Stimulated activated CD4-positive, alpha-beta T cell treated with anti-CD3 and anti-CD28 coated beads, Interleukin-2, amount 100 ng/mL, for 48 hours (primary cell): ENCODE results near the gene EPDR1.
"Not testable (repeated sequence)": the region's sequence is repeated elsewhere in the genome, so short reads cannot be mapped to it uniquely, and the experiment has no call there.

ENCODE experiments used
- DNase-seq, 2 donors: peaks; one replicate each; pipeline ENCODE4 v3.0.0-alpha.2; 2020

EPDR1 gene

GRCh38 chr7:37930226-37930948 is 9.9 kb downstream of the EPDR1 start:
- DNase-seq, result no peak

- no peak for DNase-seq
Observed at GRCh38 chr7:37932543-37932942, 12.1 kb downstream of the EPDR1 start.

- no peak for DNase-seq
Observed at GRCh38 chr7:37933018-37933566, 12.7 kb downstream of the EPDR1 start.

- no peak for DNase-seq
Observed at GRCh38 chr7:37942934-37943610, 22.6 kb downstream of the EPDR1 start.

- no peak for DNase-seq
Observed at GRCh38 chr7:37943905-37944736, 23.7 kb downstream of the EPDR1 start.

- DNase-seq, result no peak
Observed at GRCh38 chr7:37944737-37945054, 24.3 kb downstream of the EPDR1 start.

GRCh38 chr7:37945336-37945735 is 24.9 kb downstream of the EPDR1 start:
- DNase-seq, result no peak

- no peak for DNase-seq
Observed at GRCh38 chr7:37947138-37947940, 26.9 kb downstream of the EPDR1 start.

GRCh38 chr7:37947941-37948210 is 27.4 kb downstream of the EPDR1 start:
- DNase-seq, result no peak

GRCh38 chr7:37952240-37952639 is 31.8 kb downstream of the EPDR1 start:
- DNase-seq, result no peak

- DNase-seq, result not testable (repeated sequence)
Observed at GRCh38 chr7:37954217-37954616, 33.8 kb downstream of the EPDR1 start.

GRCh38 chr7:37956791-37957190 is 36.4 kb downstream of the EPDR1 start:
- DNase-seq, result no peak

- DNase-seq, result no peak
Observed at GRCh38 chr7:37957221-37957970, 37.0 kb downstream of the EPDR1 start.

GRCh38 chr7:37960483-37960882 is 40.0 kb downstream of the EPDR1 start:
- no peak for DNase-seq

GRCh38 chr7:37961251-37961650 is 40.8 kb downstream of the EPDR1 start:
- no peak for DNase-seq

- no peak for DNase-seq
Observed at GRCh38 chr7:37964196-37964595, 43.8 kb downstream of the EPDR1 start.

- no peak for DNase-seq
Observed at GRCh38 chr7:37970211-37970610, 49.8 kb downstream of the EPDR1 start.

GRCh38 chr7:37971491-37971890 is 51.1 kb downstream of the EPDR1 start:
- no peak for DNase-seq

GRCh38 chr7:37973915-37974314 is 53.5 kb downstream of the EPDR1 start:
- DNase-seq, result no peak

GRCh38 chr7:37974711-37975110 is 54.3 kb downstream of the EPDR1 start:
- no peak for DNase-seq

- DNase-seq, result no peak
Observed at GRCh38 chr7:37977243-37977642, 56.8 kb downstream of the EPDR1 start.

GRCh38 chr7:37981664-37982063 is 61.2 kb downstream of the EPDR1 start:
- DNase-seq, result no peak
